AG04449 (cell line): Measurements from ENCODE around the gene OTULIN.
A peak's percentile ranks its signal among the peaks of the same experiment; 100 is the strongest.

Experiments used
- CTCF ChIA-PET: fragments of 350-600 bp; formaldehyde crosslinking; extraction: SDS; loops from one replicate; lab custom pipeline; 2021; ENCODE audit warnings: antibody characterized with exemption; lab: Yijun Ruan, JAX
- POLR2A ChIA-PET: fragments of 400-600, 350-600 bp; formaldehyde crosslinking; extraction: SDS; loops from one replicate; lab custom pipeline; 2020; ENCODE audit warnings: antibody characterized with exemption, inconsistent platforms; lab: Yijun Ruan, JAX
- DNase-seq: peaks from one replicate; pipeline ENCODE4 v3.0.0-alpha.2; 2010; ENCODE audit warnings: low read depth, low spot score
- H3K4me3 ChIP-seq: 2 replicates; pipeline ENCODE4 v1.5.1; 2011; ENCODE audit warnings: low read depth, mild to moderate bottlenecking, control low read depth, low read length
- TF ChIP-seq, protein P1 (sequence below): IDR thresholded peaks from one replicate; pipeline ENCODE4 v1.5.1; 2011; ENCODE audit warnings: mild to moderate bottlenecking, moderate library complexity, low read length, control low read depth, inconsistent platforms; ENCODE audit not compliant: insufficient read depth; ENCODE audit errors: missing control alignments

OTULIN gene

DNA sequence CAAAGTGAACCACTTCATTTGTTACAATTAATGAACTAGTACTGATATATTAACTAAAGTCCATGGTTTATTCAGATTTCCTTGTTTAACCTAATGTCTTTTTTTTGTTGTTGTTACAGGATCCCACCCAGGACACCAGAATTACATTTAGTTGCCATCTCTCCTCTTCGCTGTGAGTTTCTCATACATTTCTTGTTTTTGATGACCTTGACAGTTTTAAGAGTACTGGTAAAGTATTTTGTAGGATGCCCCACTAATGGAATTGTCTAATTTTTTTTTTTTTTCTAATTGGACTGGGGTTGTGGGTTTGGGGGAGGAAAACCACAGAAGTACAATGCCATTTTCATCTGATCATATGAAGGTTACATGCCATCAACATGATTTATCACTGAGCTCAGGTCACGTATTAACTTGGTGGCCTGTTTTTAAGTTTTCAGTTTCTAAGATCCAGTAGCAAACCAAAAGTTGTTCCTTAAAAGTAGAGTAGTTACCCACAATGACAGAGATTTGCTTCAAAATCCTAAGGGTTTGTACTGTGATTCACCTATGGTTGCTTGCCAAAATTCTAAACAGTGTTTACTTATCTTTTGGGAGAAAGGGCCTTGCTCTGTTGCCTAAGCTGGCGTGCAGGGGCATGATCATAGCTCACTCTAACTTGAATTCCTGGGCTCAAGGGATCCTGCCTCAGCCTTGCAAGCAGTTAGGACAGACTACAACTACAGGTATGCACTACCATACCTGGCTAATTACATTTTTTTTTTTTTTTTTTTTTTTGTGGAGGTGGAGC lies 4.5 kb upstream of the OTULIN start:
- H3K4me3 ChIP-seq: no peak overlapping the region
- TF ChIP-seq, protein P1, sequence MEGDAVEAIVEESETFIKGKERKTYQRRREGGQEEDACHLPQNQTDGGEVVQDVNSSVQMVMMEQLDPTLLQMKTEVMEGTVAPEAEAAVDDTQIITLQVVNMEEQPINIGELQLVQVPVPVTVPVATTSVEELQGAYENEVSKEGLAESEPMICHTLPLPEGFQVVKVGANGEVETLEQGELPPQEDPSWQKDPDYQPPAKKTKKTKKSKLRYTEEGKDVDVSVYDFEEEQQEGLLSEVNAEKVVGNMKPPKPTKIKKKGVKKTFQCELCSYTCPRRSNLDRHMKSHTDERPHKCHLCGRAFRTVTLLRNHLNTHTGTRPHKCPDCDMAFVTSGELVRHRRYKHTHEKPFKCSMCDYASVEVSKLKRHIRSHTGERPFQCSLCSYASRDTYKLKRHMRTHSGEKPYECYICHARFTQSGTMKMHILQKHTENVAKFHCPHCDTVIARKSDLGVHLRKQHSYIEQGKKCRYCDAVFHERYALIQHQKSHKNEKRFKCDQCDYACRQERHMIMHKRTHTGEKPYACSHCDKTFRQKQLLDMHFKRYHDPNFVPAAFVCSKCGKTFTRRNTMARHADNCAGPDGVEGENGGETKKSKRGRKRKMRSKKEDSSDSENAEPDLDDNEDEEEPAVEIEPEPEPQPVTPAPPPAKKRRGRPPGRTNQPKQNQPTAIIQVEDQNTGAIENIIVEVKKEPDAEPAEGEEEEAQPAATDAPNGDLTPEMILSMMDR: no peak
- no peak for DNase-seq
- ChIA-PET POLR2A (no interaction called here), CTCF (interaction anchor here (8.2 kb wide), 1 partner anchor 12 kb away, joined by 63 read pairs; no protein-coding TSS in a partner anchor)

DNA sequence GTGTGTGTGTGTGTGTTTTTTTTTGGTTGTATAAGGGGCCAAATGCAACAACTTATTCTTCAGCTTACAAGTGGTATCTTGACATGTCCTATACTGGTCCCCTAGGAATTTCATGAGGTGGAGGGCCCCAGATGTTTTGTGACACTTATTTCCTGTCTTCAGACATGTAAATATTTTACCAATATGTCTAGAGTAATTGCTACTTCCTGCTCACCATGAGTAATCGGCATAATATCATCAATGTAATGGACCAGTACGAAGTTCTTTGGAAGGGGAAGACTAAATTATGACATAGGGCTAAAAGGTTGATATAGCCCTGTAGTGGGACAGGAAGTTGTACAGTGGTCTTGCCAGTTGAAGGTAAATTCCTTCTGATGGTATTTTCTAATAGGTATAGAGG lies 3.7 kb upstream of the OTULIN start:
- ChIA-PET CTCF (interaction anchor here (1.0 to 8.2 kb wide), 2 partner anchors 13 to 342 kb away, joined by 3 to 63 read pairs; no protein-coding TSS in a partner anchor), POLR2A (no interaction called here)
- no peak overlapping the region for H3K4me3 ChIP-seq
- DNase-seq: no peak
- TF ChIP-seq, protein P1: no peak

DNA sequence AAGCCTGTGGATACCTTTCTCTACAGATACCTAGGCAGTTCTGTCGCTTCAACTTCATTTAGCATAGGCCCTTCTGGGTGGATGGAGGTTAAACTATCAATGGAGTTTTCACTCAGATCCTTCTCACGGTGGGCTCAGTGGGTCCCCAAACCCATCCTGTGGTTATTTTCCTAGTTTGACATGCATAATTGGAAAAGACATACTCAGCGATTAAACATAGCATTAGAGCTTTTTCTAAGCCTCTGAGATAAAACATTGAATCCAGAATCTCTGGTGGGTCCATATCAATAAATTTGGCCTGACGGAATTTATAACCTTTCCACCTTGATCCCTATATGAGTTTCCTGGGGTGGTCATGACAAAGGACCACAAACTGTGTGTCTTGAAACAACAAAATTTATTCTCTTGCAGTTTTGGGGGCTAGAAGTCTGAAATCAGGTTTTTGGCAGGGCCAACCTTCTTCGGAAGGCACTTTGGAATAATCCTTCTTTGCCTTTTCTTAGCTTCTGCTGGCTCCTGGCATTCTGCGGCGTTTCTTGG lies 1.7 kb upstream of the OTULIN start:
- CTCF ChIA-PET: interaction anchor here (1.5 to 8.2 kb wide), 2 partner anchors 9 to 15 kb away, joined by 4 to 63 read pairs; no protein-coding TSS in a partner anchor

DNA sequence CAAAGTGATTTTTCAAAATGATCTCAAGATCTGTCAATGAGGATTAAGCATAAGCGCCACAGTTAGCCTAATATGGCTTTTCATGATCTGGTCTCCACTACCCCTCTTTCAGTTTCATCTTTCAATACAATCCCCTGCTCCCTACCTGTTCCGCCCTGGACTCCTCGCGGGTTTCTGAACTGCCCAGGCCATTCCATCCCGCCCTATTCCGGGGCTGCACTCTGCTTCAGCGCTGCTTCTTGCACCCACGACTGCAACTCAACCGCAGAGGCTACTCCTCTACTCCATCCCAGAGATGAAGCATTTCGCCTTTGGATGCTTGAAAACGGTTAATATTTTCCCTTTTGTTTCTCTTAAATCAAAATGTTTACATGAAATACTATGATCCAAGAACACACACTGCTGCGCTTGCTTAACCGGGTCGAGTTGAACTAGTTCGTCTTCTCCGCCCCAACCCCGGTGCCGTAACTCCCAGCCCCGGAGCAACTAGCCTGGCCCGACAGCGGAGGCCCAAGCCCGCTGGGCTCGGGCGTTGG lies 716 bp upstream of the OTULIN start:
- peak overlapping the region; percentile 88 for H3K4me3 ChIP-seq
- TF ChIP-seq, protein P1: no peak
- no peak for DNase-seq
- CTCF ChIA-PET: interaction anchor here (1.1 to 8.2 kb wide), 2 partner anchors 16 to 20 kb away, joined by 4 to 63 read pairs; no protein-coding TSS in a partner anchor
- POLR2A ChIA-PET: no interaction called here

More for the DNA sequence above, 1.7 kb upstream of the OTULIN start:
- POLR2A ChIA-PET: no interaction called here
- TF ChIP-seq, protein P1: no peak
- no peak for DNase-seq
- H3K4me3 ChIP-seq: no peak overlapping the region

DNA sequence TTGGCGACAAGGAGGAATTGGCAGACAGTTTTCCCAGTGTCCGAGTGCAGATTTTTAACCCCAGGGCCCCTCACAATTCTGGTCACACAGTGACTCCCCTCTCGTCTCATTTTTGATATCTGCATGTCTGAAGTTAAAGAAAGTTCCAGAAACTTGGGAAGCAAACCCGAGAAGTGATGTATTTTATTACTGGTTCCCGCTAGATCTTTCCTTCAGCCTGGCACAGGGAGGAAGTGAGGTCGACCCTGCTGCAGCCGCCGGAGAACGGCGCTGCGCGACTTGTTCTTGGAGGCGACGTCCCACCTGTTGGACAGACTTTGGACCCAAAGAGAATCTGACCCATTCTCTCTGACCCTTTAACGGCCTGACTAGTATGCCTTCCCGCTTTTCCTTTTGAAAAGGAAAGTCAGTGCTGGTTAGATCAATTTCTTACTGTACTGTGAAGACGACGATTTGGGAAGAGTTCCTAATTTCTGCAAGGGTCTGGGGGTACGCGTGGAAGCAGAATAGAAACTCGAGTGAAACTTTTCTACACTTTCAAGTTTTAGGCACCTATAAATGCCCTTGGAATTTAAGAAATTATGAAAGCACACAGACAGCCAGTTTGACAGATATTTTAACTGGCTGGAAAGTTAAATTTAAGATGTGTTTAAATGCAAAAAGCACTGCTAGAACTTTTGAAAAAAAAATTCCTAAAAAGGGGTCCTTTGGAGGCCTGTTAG lies 744 bp downstream of the OTULIN start:
- POLR2A ChIA-PET: no interaction called here
- TF ChIP-seq, protein P1: no peak
- H3K4me3 ChIP-seq: peak overlapping the region; percentile 88
- DNase-seq: no peak
- CTCF ChIA-PET: no interaction called here
